Measurements from ENCODE around the gene PPP1R1A. TPM values are rescaled to one million over a fixed set of nuclear protein-coding genes. Genes with fewer than 3 reads are reported as not detected.

The PPP1R1A gene
- total RNA-seq, 2 donors from 2014 or later: 12.5 to 16.1 TPM

GRCh38 chr12:54560374-54560858, 28.0 kb downstream of the PPP1R1A start:
- H3K9me3 Mint-ChIP-seq: no peaks in the 10 kb centered on the region
- no peaks in the 10 kb centered on the region for H3K36me3 Mint-ChIP-seq (ENCODE audit: low read depth)
- Histone ChIP-seq H3K4me1 (ENCODE audit: control insufficient read depth, insufficient read depth, low read length) (no peaks in the 10 kb centered on the region), H3K4me3 (ENCODE audit: low read length) (no peak overlapping the region), H3K27me3 (ENCODE audit: control insufficient read depth, insufficient read depth, low read length, poor library complexity, severe bottlenecking) (peaks cover 32% of the 10 kb centered on the region), H3K9ac (ENCODE audit: extremely low read depth, low read length, poor library complexity, severe bottlenecking) (no peak overlapping the region), H3K36me3 (ENCODE audit: control insufficient read depth, insufficient read depth, low read length) (no peaks in the 10 kb centered on the region), H3K9me3 (ENCODE audit: control insufficient read depth, low read length) (no peaks in the 10 kb centered on the region), H3K27ac (ENCODE audit: low read depth, low read length) (no peak overlapping the region)
- 62 to 86% methylated on average over 9 to 14 of the region's 14 CpGs for WGBS, 2 experiments (ENCODE audit: insufficient coverage in 1 of 2, insufficient read length in 1 of 2)
- peak overlapping the region; percentile 50 for H3K4me3 Mint-ChIP-seq
- no peak overlapping the region for H3K27ac Mint-ChIP-seq
- peaks cover 14% of the 10 kb centered on the region for H3K4me1 Mint-ChIP-seq
- DNase-seq: peak; percentile 98
- peaks cover 45% of the 10 kb centered on the region for H3K27me3 Mint-ChIP-seq (ENCODE audit: insufficient read depth)
- TF ChIP-seq CTCF (conservative IDR thresholded peaks at IDR 0.05): no peak

- Histone ChIP-seq H3K36me3 (ENCODE audit: control insufficient read depth, insufficient read depth, low read length) (no peaks in the 10 kb centered on the region), H3K9ac (ENCODE audit: extremely low read depth, low read length, poor library complexity, severe bottlenecking) (no peak overlapping the region), H3K27me3 (ENCODE audit: control insufficient read depth, insufficient read depth, low read length, poor library complexity, severe bottlenecking) (peaks cover 49% of the 10 kb centered on the region), H3K4me1 (ENCODE audit: control insufficient read depth, insufficient read depth, low read length) (no peaks in the 10 kb centered on the region), H3K27ac (ENCODE audit: low read depth, low read length) (no peak overlapping the region), H3K9me3 (ENCODE audit: control insufficient read depth, low read length) (no peaks in the 10 kb centered on the region), H3K4me3 (ENCODE audit: low read length) (no peak overlapping the region)
- Mint-ChIP-seq H3K27ac (no peak overlapping the region), H3K4me3 (no peak overlapping the region), H3K27me3 (ENCODE audit: insufficient read depth) (peaks cover 39% of the 10 kb centered on the region), H3K9me3 (no peaks in the 10 kb centered on the region), H3K4me1 (peaks cover 6% of the 10 kb centered on the region), H3K36me3 (ENCODE audit: low read depth) (no peaks in the 10 kb centered on the region)
- 83% methylated on average over 1 of the region's 1 CpG; no CpG with 5 or more reads in 1 of the 2 experiments for WGBS, 2 experiments (ENCODE audit: insufficient coverage in 1 of 2, insufficient read length in 1 of 2)
- DNase-seq: no peak
- no peak for TF ChIP-seq CTCF (conservative IDR thresholded peaks at IDR 0.05)
Measured at GRCh38 chr12:54558759-54559158, 29.7 kb downstream of the PPP1R1A start.

- Histone ChIP-seq H3K27ac (ENCODE audit: low read depth, low read length) (no peak overlapping the region), H3K9me3 (ENCODE audit: control insufficient read depth, low read length) (no peaks in the 10 kb centered on the region), H3K27me3 (ENCODE audit: control insufficient read depth, insufficient read depth, low read length, poor library complexity, severe bottlenecking) (peaks cover 53% of the 10 kb centered on the region), H3K4me3 (ENCODE audit: low read length) (no peak overlapping the region), H3K4me1 (ENCODE audit: control insufficient read depth, insufficient read depth, low read length) (no peaks in the 10 kb centered on the region), H3K36me3 (ENCODE audit: control insufficient read depth, insufficient read depth, low read length) (no peaks in the 10 kb centered on the region), H3K9ac (ENCODE audit: extremely low read depth, low read length, poor library complexity, severe bottlenecking) (no peak overlapping the region)
- WGBS, 2 experiments (ENCODE audit: insufficient coverage in 1 of 2, insufficient read length in 1 of 2): 95 to 100% methylated on average over 1 to 5 of the region's 5 CpGs
- DNase-seq: no peak
- Mint-ChIP-seq H3K9me3 (no peaks in the 10 kb centered on the region), H3K27ac (no peak overlapping the region), H3K4me3 (no peak overlapping the region), H3K36me3 (ENCODE audit: low read depth) (no peaks in the 10 kb centered on the region), H3K4me1 (peaks cover 6% of the 10 kb centered on the region), H3K27me3 (ENCODE audit: insufficient read depth) (peaks cover 39% of the 10 kb centered on the region)
- no peak for TF ChIP-seq CTCF (conservative IDR thresholded peaks at IDR 0.05)
Measured at GRCh38 chr12:54558311-54558710, 30.1 kb downstream of the PPP1R1A start.
